Gastroesophageal sphincter (tissue), 4 donors: ENCODE results near the gene TOP1. TPM values are rescaled to one million over a fixed set of nuclear protein-coding genes. Genes with fewer than 3 reads are reported as not detected.
A peak's percentile ranks its signal among the peaks of the same experiment; 100 is the strongest.

Experiments
- ATAC-seq: fragments of 150-250 bp; one replicate; pipeline ENCODE4 v1.9.1; 2016; ENCODE audit warnings: mild to moderate bottlenecking, moderate library complexity
- H3K27ac ChIP-seq, 4 donors: fragments of 200-600 bp; sonication (generic) in 3 of 4; 1 replicate in 3 of 4; 2 replicates in 1 of 4; pipeline ENCODE4 v1.5.1; 2016 to 2019
- H3K27me3 ChIP-seq: fragments of 200-600 bp; sonication (generic); one replicate; pipeline ENCODE4 v1.5.1; 2019
- H3K36me3 ChIP-seq, 2 donors: fragments of 200-600 bp; sonication (generic); one replicate each; pipeline ENCODE4 v1.5.1; 2019; ENCODE audit warnings: control low read depth in 1 of 2
- H3K4me1 ChIP-seq, 3 donors: fragments of 200-600 bp; sonication (generic); 1 replicate in 2 of 3; 2 replicates in 1 of 3; pipeline ENCODE4 v1.5.1; 2016 to 2019; ENCODE audit warnings: control low read depth in 2 of 3
- H3K4me3 ChIP-seq, 2 donors: fragments of 200-600 bp; sonication (generic); one replicate each; pipeline ENCODE4 v1.5.1; 2019; ENCODE audit warnings: mild to moderate bottlenecking in 1 of 2, moderate library complexity in 1 of 2
- H3K9me3 ChIP-seq, 3 donors: fragments of 200-600 bp; sonication (generic); one replicate each; pipeline ENCODE4 v1.5.1; 2017 to 2019; ENCODE audit warnings: control low read depth in 2 of 3
- EP300 ChIP-seq: sonication (generic); formaldehyde crosslinking; IDR thresholded peaks from one replicate; pipeline ENCODE4 v1.6.1; 2017; ENCODE audit warnings: antibody characterized with exemption, mild to moderate bottlenecking
- POLR2A ChIP-seq, 2 donors: fragments of 450-650 bp; IDR thresholded peaks; one replicate each; pipeline ENCODE4 v1.6.1; 2017; ENCODE audit warnings: antibody characterized with exemption in 2 of 2, mild to moderate bottlenecking in 2 of 2, moderate library complexity in 1 of 2
- POLR2AphosphoS5 ChIP-seq: sonication (generic); formaldehyde crosslinking; IDR thresholded peaks from one replicate; pipeline ENCODE4 v1.6.1; 2017; ENCODE audit warnings: antibody characterized with exemption
- WGBS, 2 donors: methylation state at CpG; one replicate each; pipeline ENCODE4 v1.1.5; 2018; ENCODE audit warnings: low coverage in 1 of 2; 5-methylcytosine and 5-hydroxymethylcytosine counted together
- total RNA-seq, 4 donors: library from RNA; depleted of rRNA; stranded (reverse); fragments of >200 nt; gene quantifications; one replicate each; pipeline ENCODE4 v1.1.0, GENCODE V29; 2016
- TF ChIP-seq, protein P1 (sequence below), 4 experiments: fragments of 200-600 bp in 2 of 4; fragments of 450-650 bp in 2 of 4; sonication (generic) in 1 of 4; IDR thresholded peaks; one replicate each; pipeline ENCODE4 v1.5.1; 2017 to 2019; ENCODE audit warnings: antibody characterized with exemption in 4 of 4, mild to moderate bottlenecking in 2 of 4, moderate library complexity in 2 of 4

Gene TOP1
- total RNA-seq, 4 donors from 2014 or later: 22.0 to 31.6 (median 28.8) TPM

DNA sequence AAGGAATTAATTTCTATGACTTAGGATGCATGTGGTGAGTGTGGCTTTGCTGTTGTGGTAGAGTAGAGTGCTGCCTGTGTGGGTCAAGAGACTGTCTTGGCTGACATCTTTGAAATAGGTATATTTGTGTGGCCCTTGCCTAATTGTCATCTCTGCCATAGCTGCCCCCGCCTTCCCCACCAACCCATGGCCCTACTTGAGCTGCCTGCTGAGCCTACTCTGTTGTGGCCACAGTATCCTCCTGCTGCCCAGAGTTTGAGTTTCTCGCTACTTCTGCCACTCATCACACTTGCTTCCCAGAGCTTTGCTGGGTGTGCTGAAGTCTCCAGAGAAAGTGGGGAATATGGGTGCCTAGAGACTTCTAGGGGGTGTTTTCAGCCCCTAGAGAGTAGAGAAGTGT, 116.7 kb downstream of the TOP1 start:
- Histone ChIP-seq H3K36me3 (peaks cover 0 to 8% of the 10 kb centered on the region in 2 donors), H3K4me3 (no peak overlapping the region), H3K27ac (peak overlapping the region in 3 of 4 donors; percentile 60 to 98 (median 62)), H3K9me3 (no peaks in the 10 kb centered on the region), H3K4me1 (peaks cover 0 to 100% (median 62%) of the 10 kb centered on the region in 3 donors), H3K27me3 (no peaks in the 10 kb centered on the region)
- 100% methylated on average over 1 to 2 of the region's 2 CpGs for WGBS, 2 donors
- ATAC-seq: no peak
- TF ChIP-seq POLR2AphosphoS5: no peak
- no peak for TF ChIP-seq EP300
- no peak for TF ChIP-seq POLR2A (IDR thresholded peaks at IDR 0.05)
- TF ChIP-seq, protein P1, sequence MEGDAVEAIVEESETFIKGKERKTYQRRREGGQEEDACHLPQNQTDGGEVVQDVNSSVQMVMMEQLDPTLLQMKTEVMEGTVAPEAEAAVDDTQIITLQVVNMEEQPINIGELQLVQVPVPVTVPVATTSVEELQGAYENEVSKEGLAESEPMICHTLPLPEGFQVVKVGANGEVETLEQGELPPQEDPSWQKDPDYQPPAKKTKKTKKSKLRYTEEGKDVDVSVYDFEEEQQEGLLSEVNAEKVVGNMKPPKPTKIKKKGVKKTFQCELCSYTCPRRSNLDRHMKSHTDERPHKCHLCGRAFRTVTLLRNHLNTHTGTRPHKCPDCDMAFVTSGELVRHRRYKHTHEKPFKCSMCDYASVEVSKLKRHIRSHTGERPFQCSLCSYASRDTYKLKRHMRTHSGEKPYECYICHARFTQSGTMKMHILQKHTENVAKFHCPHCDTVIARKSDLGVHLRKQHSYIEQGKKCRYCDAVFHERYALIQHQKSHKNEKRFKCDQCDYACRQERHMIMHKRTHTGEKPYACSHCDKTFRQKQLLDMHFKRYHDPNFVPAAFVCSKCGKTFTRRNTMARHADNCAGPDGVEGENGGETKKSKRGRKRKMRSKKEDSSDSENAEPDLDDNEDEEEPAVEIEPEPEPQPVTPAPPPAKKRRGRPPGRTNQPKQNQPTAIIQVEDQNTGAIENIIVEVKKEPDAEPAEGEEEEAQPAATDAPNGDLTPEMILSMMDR (IDR thresholded peaks at IDR 0.05): no peak

DNA sequence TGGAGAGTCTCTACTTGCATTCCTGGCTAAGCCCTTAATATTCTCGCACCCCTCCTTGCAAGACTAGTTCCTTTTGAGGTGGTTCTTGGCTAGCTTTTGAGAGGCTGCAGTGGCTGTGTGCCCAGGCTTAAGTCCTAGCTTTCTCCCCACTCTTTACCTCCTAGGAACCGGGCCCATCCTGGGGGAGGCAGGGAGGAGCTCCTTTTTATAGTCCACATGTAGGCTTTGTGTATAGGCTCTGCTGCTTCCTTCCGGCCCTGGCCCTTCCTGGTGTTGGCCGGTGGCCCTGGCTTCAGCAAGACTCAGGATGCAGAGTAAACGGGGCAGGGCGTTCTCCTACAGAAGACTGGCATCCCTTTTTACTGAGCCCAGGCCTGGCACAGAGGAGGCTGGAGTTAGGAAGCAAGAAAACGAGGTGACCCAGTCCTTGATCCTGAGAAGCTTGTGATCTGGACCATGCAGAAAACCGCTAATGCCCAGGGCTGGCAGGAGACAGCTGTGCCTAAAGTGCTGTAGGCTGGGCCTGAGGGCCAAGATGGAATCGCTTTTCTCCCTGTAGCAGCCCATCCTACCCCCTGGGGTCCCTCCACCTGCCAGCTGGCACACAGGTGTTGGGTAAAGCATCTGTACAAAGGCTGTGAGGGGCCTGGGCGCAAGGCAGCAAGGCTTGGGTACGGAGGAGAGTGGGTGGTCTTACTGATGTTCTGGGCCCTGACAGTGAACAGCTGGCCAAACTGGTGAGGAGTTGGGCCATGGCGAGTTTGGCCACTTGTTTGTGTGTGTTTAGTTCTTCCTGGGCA, 117.4 kb downstream of the TOP1 start:
- H3K27me3 ChIP-seq: no peaks in the 10 kb centered on the region
- no peaks in the 10 kb centered on the region for H3K9me3 ChIP-seq
- peak overlapping the region in 3 of 4 donors; percentile 60 to 98 (median 62) for H3K27ac ChIP-seq
- peaks cover 0 to 100% (median 55%) of the 10 kb centered on the region in 3 donors for H3K4me1 ChIP-seq
- TF ChIP-seq, protein P1 (IDR thresholded peaks at IDR 0.05): no peak
- no peak for TF ChIP-seq EP300
- peak; percentile 19 for TF ChIP-seq POLR2AphosphoS5
- no peak for TF ChIP-seq POLR2A (IDR thresholded peaks at IDR 0.05)
- ATAC-seq: peak; percentile 48
- H3K4me3 ChIP-seq: no peak overlapping the region
- H3K36me3 ChIP-seq: peaks cover 0 to 8% of the 10 kb centered on the region in 2 donors
- 70% methylated on average over 3 of the region's 12 CpGs; no CpG with 5 or more reads in 1 of the 2 donors for WGBS, 2 donors

DNA sequence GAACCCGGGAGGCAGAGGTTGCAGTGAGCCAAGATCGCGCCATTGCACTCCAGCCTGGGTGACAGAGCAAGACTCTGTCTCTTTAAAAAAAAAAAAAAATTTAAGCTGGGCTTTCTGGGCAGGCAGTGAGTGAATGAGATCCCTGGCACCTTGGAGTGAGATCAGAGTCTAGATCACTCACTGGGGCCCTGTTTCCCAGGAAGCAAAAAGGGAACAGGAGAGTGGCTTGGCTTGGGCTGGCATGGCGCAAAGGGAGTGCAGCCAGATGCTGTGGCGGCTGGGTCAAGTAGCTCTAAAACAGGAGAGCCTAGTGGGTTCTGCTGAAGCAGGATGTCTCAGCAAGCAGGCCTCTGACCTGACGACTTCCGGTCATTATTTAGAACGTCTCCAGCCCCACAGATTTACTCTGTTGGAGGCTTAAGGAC, 119.2 kb downstream of the TOP1 start:
- WGBS, 2 donors: 51 to 83% methylated on average over 2 to 6 of the region's 8 CpGs
- Histone ChIP-seq H3K9me3 (no peaks in the 10 kb centered on the region), H3K36me3 (peaks cover 0 to 8% of the 10 kb centered on the region in 2 donors), H3K4me1 (peaks cover 0 to 100% (median 55%) of the 10 kb centered on the region in 3 donors), H3K27me3 (no peaks in the 10 kb centered on the region), H3K27ac (peak overlapping the region in 3 of 4 donors; percentile 47 to 98 (median 62)), H3K4me3 (no peak overlapping the region)
- TF ChIP-seq POLR2A (IDR thresholded peaks at IDR 0.05) (no peak), EP300 (no peak), POLR2AphosphoS5 (no peak)
- TF ChIP-seq, protein P1 (IDR thresholded peaks at IDR 0.05): no peak
- ATAC-seq: no peak

DNA sequence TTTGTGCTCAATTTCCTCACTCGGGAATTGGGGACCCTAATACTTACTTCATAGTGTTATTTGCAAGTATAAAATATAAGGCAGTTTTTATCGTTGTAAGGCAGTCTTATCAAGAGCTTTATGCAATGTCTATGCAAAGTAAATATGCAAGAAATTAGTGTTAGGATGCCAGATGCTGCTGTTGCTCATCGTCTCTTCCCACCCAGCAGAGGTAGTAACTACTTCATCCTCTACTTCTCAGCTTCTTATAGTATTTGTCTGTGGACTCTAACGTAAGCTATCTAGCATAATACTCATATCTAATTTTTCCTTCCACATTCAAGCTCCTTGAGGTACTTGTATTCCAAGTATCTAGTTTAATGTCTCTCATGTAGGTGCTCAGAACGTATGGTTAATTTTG, 120.3 kb downstream of the TOP1 start:
- 67 to 76% methylated on average over 5 of the region's 5 CpGs for WGBS, 2 donors
- Histone ChIP-seq H3K4me1 (peaks cover 0 to 100% (median 53%) of the 10 kb centered on the region in 3 donors), H3K4me3 (no peak overlapping the region), H3K27me3 (no peaks in the 10 kb centered on the region), H3K27ac (peak overlapping the region in 1 of 4 donors; percentile 47), H3K9me3 (no peaks in the 10 kb centered on the region), H3K36me3 (peaks cover 0 to 8% of the 10 kb centered on the region in 2 donors)
- no peak for ATAC-seq
- no peak for TF ChIP-seq EP300
- TF ChIP-seq POLR2A (IDR thresholded peaks at IDR 0.05): no peak
- TF ChIP-seq, protein P1 (IDR thresholded peaks at IDR 0.05): no peak
- TF ChIP-seq POLR2AphosphoS5: no peak
